GM12878 (cell line): ENCODE data around the gene BMI1. TPM values are rescaled to one million over a fixed set of nuclear protein-coding genes. Genes with fewer than 3 reads are reported as not detected.

Source experiments
- BHLHE40 ChIP-seq, 2 experiments: fragments of 450-650 bp in 1 of 2; IDR thresholded peaks; 2 replicates each; pipeline ENCODE4 v1.6.1; 2011 to 2017; ENCODE audit warnings: low read depth in 2 of 2, borderline replicate concordance in 1 of 2, improper control_type of control experiment in 1 of 2, low read length in 1 of 2, mild to moderate bottlenecking in 1 of 2
- BMI1 ChIP-seq: fragments of 450-650 bp; IDR thresholded peaks from 2 replicates; pipeline ENCODE4 v1.6.1; 2016; ENCODE audit warnings: mild to moderate bottlenecking, moderate library complexity, borderline replicate concordance
- EP300 ChIP-seq, 2 experiments: fragments of 150-350 bp in 1 of 2; IDR thresholded peaks; 2 replicates each; pipeline ENCODE4 v1.6.1; 2011 to 2012; ENCODE audit warnings: low read depth in 2 of 2, low read length in 2 of 2, borderline replicate concordance in 1 of 2, improper control_type of control experiment in 1 of 2, inconsistent platforms in 1 of 2; ENCODE audit not compliant: control insufficient read depth in 1 of 2
- GABPA ChIP-seq: IDR thresholded peaks from 2 replicates; pipeline ENCODE4 v1.6.1; 2014; ENCODE audit warnings: antibody characterized with exemption, low read depth, mild to moderate bottlenecking, inconsistent platforms
- HDAC2 ChIP-seq: fragments of 200-600 bp; sonication (generic); IDR thresholded peaks from 2 replicates; pipeline ENCODE4 v1.6.1; 2017
- LARP7 ChIP-seq: fragments of 450-650 bp; IDR thresholded peaks from 2 replicates; pipeline ENCODE4 v1.6.1; 2017; ENCODE audit warnings: mild to moderate bottlenecking
- NR2F1 ChIP-seq: fragments of 450-650 bp; conservative IDR thresholded peaks from 2 replicates; pipeline ENCODE4 v1.6.1; 2017; ENCODE audit warnings: mild to moderate bottlenecking
- POLR2AphosphoS5 ChIP-seq: IDR thresholded peaks from 2 replicates; pipeline ENCODE4 v1.6.1; 2011; ENCODE audit warnings: mild to moderate bottlenecking, low read length, inconsistent platforms
- RAD51 ChIP-seq: fragments of 450-650 bp; IDR thresholded peaks from 2 replicates; pipeline ENCODE4 v1.6.1; 2016; ENCODE audit warnings: moderate library complexity, mild to moderate bottlenecking, inconsistent platforms
- RUNX3 ChIP-seq: IDR thresholded peaks from 2 replicates; pipeline ENCODE4 v1.6.1; 2012; ENCODE audit warnings: low read length, inconsistent platforms
- SMARCA5 ChIP-seq: fragments of 450-650 bp; IDR thresholded peaks from 2 replicates; pipeline ENCODE4 v1.6.1; 2017; ENCODE audit warnings: mild to moderate bottlenecking
- SMC3 ChIP-seq: IDR thresholded peaks from 2 replicates; pipeline ENCODE4 v1.6.1; 2011; ENCODE audit warnings: low read length, improper control_type of control experiment, borderline replicate concordance
- SUZ12 ChIP-seq: fragments of 200-600 bp; sonication (generic); IDR thresholded peaks from one replicate; pipeline ENCODE4 v1.6.1; 2018; ENCODE audit warnings: antibody characterized with exemption, mild to moderate bottlenecking; ENCODE audit not compliant: unreplicated experiment
- TARDBP ChIP-seq: IDR thresholded peaks from 2 replicates; pipeline ENCODE4 v1.6.1; 2016; ENCODE audit warnings: borderline replicate concordance
- ZNF217 ChIP-seq: fragments of 450-650 bp; IDR thresholded peaks from 2 replicates; pipeline ENCODE4 v1.6.1; 2017; ENCODE audit warnings: antibody characterized with exemption, mild to moderate bottlenecking
- ZNF384 ChIP-seq: IDR thresholded peaks from 2 replicates; pipeline ENCODE4 v1.6.1; 2012; ENCODE audit warnings: low read depth, mild to moderate bottlenecking, low read length, improper control_type of control experiment, borderline replicate concordance
- polyA plus RNA-seq, 11 experiments: library from polyadenylated mRNA; depleted of rRNA in 4 of 11; unstranded in 6 of 11; stranded (reverse) in 5 of 11; fragments of >200 nt; fragmentation: Nextera tagmentation in 4 of 11; fragmentation: Illumina TruSeq in 1 of 11; extraction: Ambion mirVana in 4 of 11; extraction: Trizol in 1 of 11; gene quantifications; 1 replicate in 1 of 11; 2 replicates in 10 of 11; pipeline versions ENCODE4 v1.2.1 to v1.2.3, GENCODE V29; 2011 to 2016; ENCODE audit warnings: inconsistent platforms in 2 of 11, missing spikeins in 2 of 11, low read depth in 1 of 11
- total RNA-seq, 4 experiments: library from RNA; depleted of rRNA in 3 of 4; stranded (reverse); fragments of >200 nt in 3 of 4; fragmentation: Illumina TruSeq in 1 of 4; extraction: Trizol in 1 of 4; gene quantifications; 2 replicates each; pipeline versions ENCODE4 v1.2.1 to v1.2.3, GENCODE V29; 2013 to 2021
- TF ChIP-seq, protein P1 (sequence below): IDR thresholded peaks from 2 replicates; pipeline ENCODE4 v1.6.1; 2011; ENCODE audit warnings: borderline replicate concordance, low read depth, mild to moderate bottlenecking, moderate library complexity, low read length; ENCODE audit not compliant: insufficient read depth, poor library complexity, severe bottlenecking
- TF ChIP-seq, protein P2 (sequence below): fragments of 450-650 bp; formaldehyde crosslinking; IDR thresholded peaks from 2 replicates; pipeline ENCODE4 v1.4.0; 2020; ENCODE audit warnings: mild to moderate bottlenecking, moderate library complexity
- TF ChIP-seq, protein P3 (sequence below): fragments of 450-650 bp; IDR thresholded peaks from 2 replicates; pipeline ENCODE4 v1.6.1; 2014; ENCODE audit warnings: mild to moderate bottlenecking
- TF ChIP-seq, protein P4 (sequence below): IDR thresholded peaks from 2 replicates; pipeline ENCODE4 v1.6.1; 2012; ENCODE audit warnings: low read depth, low read length, improper control_type of control experiment
- TF ChIP-seq, protein P5 (sequence below): IDR thresholded peaks from 2 replicates; pipeline ENCODE4 v1.6.1; 2011; ENCODE audit warnings: mild to moderate bottlenecking, low read depth, low read length, moderate library complexity; ENCODE audit not compliant: insufficient replicate concordance

The BMI1 gene
- total and polyA plus RNA-seq, 10 of the 15 experiments (the other 5 are each of a cell fraction or from before 2014, with no cell fraction given) = 8.0 to 49.7 (median 25.8) TPM

DNA sequence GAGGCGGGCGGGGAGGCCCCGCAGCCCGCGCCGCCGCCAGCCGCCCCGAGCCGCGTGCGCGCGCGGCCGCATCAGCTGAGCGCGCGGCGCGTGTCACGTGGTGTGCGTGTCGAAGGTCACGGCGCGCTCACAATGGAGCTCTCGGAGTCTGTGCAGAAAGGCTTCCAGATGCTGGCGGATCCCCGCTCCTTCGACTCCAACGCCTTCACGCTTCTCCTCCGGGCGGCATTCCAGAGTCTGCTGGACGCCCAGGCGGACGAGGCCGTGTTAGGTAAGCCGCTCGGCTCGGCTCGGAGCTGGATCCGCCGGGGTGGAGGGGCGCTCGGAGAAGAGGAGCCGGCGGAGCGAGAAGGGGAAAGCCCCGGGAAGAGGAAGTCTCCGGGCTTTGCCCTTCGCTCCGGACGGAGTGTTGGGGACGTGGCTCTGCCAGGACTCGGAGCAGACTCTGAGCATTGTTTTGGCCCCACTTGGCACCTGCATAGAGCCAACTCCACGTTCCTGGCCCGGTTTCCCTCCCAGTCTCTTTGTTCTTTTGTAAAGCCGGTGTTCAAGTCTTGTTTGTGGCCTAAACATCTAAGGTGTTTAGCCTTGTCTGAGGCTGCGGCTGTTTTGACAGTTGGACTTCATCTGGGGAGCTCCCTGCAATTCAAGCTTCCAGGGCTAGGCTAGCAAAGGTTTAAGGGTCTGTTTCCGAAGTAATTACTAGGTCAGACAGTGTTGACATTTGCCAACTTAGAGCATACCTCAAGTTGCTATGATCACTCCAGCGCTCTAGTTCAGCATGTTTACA is 4.4 kb upstream of the BMI1 start, which contains the start of gene COMMD3 (continued):
- TF ChIP-seq BMI1 (no peak), ZNF217 (no peak), GABPA (peak; percentile 89), ZNF384 (no peak), POLR2AphosphoS5 (peak; percentile 86), EP300 (IDR thresholded peaks at IDR 0.05; ENCODE audit: borderline replicate concordance in 1 of 2, control insufficient read depth in 1 of 2, low read depth in 2 of 2, low read length in 2 of 2) (no peak), LARP7 (peak; percentile 75), RUNX3 (no peak), SMC3 (0 out of 2 replicates have a peak, but pooled peaks have one; percentile 18), HDAC2 (no peak), SMARCA5 (0 out of 2 replicates have a peak, but pooled peaks have one; percentile 58), BHLHE40 (IDR thresholded peaks at IDR 0.05; ENCODE audit: borderline replicate concordance in 1 of 2, low read depth in 2 of 2, low read length in 1 of 2) (peak; percentile 70 to 85), RAD51 (peak; percentile 95), TARDBP (no peak), NR2F1 (peak; percentile 99), SUZ12 (no peak)
- TF ChIP-seq, protein P1, sequence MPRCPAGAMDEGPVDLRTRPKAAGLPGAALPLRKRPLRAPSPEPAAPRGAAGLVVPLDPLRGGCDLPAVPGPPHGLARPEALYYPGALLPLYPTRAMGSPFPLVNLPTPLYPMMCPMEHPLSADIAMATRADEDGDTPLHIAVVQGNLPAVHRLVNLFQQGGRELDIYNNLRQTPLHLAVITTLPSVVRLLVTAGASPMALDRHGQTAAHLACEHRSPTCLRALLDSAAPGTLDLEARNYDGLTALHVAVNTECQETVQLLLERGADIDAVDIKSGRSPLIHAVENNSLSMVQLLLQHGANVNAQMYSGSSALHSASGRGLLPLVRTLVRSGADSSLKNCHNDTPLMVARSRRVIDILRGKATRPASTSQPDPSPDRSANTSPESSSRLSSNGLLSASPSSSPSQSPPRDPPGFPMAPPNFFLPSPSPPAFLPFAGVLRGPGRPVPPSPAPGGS = no peak
- TF ChIP-seq, protein P2, sequence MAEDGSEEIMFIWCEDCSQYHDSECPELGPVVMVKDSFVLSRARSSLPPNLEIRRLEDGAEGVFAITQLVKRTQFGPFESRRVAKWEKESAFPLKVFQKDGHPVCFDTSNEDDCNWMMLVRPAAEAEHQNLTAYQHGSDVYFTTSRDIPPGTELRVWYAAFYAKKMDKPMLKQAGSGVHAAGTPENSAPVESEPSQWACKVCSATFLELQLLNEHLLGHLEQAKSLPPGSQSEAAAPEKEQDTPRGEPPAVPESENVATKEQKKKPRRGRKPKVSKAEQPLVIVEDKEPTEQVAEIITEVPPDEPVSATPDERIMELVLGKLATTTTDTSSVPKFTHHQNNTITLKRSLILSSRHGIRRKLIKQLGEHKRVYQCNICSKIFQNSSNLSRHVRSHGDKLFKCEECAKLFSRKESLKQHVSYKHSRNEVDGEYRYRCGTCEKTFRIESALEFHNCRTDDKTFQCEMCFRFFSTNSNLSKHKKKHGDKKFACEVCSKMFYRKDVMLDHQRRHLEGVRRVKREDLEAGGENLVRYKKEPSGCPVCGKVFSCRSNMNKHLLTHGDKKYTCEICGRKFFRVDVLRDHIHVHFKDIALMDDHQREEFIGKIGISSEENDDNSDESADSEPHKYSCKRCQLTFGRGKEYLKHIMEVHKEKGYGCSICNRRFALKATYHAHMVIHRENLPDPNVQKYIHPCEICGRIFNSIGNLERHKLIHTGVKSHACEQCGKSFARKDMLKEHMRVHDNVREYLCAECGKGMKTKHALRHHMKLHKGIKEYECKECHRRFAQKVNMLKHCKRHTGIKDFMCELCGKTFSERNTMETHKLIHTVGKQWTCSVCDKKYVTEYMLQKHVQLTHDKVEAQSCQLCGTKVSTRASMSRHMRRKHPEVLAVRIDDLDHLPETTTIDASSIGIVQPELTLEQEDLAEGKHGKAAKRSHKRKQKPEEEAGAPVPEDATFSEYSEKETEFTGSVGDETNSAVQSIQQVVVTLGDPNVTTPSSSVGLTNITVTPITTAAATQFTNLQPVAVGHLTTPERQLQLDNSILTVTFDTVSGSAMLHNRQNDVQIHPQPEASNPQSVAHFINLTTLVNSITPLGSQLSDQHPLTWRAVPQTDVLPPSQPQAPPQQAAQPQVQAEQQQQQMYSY (CRISPR knock-in tag) = no peak
- TF ChIP-seq, protein P3, sequence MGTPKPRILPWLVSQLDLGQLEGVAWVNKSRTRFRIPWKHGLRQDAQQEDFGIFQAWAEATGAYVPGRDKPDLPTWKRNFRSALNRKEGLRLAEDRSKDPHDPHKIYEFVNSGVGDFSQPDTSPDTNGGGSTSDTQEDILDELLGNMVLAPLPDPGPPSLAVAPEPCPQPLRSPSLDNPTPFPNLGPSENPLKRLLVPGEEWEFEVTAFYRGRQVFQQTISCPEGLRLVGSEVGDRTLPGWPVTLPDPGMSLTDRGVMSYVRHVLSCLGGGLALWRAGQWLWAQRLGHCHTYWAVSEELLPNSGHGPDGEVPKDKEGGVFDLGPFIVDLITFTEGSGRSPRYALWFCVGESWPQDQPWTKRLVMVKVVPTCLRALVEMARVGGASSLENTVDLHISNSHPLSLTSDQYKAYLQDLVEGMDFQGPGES = 0 out of 2 replicates have a peak, but pooled peaks have one; percentile 27
- TF ChIP-seq, protein P4, sequence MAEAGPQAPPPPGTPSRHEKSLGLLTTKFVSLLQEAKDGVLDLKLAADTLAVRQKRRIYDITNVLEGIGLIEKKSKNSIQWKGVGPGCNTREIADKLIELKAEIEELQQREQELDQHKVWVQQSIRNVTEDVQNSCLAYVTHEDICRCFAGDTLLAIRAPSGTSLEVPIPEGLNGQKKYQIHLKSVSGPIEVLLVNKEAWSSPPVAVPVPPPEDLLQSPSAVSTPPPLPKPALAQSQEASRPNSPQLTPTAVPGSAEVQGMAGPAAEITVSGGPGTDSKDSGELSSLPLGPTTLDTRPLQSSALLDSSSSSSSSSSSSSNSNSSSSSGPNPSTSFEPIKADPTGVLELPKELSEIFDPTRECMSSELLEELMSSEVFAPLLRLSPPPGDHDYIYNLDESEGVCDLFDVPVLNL = 0 out of 2 replicates have a peak, but pooled peaks have one; percentile 5
- TF ChIP-seq, protein P5, sequence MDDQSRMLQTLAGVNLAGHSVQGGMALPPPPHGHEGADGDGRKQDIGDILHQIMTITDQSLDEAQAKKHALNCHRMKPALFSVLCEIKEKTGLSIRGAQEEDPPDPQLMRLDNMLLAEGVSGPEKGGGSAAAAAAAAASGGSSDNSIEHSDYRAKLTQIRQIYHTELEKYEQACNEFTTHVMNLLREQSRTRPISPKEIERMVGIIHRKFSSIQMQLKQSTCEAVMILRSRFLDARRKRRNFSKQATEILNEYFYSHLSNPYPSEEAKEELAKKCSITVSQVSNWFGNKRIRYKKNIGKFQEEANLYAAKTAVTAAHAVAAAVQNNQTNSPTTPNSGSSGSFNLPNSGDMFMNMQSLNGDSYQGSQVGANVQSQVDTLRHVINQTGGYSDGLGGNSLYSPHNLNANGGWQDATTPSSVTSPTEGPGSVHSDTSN = peak; percentile 49
